Fibroblast of villous mesenchyme (primary cell): Measurements from ENCODE around the gene TM4SF1. TPM values are rescaled to one million over a fixed set of nuclear protein-coding genes. Genes with fewer than 3 reads are reported as not detected.
A peak's percentile ranks its signal among the peaks of the same experiment; 100 is the strongest.

Source experiments
- DNase-seq: peaks from one replicate; pipeline ENCODE4 v3.0.0-alpha.2; 2010; ENCODE audit warnings: low read depth
- H3K4me3 ChIP-seq: 2 replicates; pipeline ENCODE4 v1.5.1; 2011; ENCODE audit warnings: low read depth, mild to moderate bottlenecking, low read length
- total RNA-seq: library from RNA; depleted of rRNA; stranded (reverse); fragments of >200 nt; gene quantifications from 2 replicates; pipeline ENCODE4 v1.2.3, GENCODE V29; 2012
- TF ChIP-seq, protein P1 (sequence below): IDR thresholded peaks from 2 replicates; pipeline ENCODE4 v1.5.1; 2012; ENCODE audit warnings: low read depth, mild to moderate bottlenecking, low read length; ENCODE audit not compliant: insufficient read depth

The TM4SF1 gene
- total RNA-seq, 1 donor = 80.3 TPM

GRCh38 chr3:149417174-149417573, 39.7 kb upstream of the TM4SF1 start:
- TF ChIP-seq, protein P1, sequence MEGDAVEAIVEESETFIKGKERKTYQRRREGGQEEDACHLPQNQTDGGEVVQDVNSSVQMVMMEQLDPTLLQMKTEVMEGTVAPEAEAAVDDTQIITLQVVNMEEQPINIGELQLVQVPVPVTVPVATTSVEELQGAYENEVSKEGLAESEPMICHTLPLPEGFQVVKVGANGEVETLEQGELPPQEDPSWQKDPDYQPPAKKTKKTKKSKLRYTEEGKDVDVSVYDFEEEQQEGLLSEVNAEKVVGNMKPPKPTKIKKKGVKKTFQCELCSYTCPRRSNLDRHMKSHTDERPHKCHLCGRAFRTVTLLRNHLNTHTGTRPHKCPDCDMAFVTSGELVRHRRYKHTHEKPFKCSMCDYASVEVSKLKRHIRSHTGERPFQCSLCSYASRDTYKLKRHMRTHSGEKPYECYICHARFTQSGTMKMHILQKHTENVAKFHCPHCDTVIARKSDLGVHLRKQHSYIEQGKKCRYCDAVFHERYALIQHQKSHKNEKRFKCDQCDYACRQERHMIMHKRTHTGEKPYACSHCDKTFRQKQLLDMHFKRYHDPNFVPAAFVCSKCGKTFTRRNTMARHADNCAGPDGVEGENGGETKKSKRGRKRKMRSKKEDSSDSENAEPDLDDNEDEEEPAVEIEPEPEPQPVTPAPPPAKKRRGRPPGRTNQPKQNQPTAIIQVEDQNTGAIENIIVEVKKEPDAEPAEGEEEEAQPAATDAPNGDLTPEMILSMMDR = no peak
- H3K4me3 ChIP-seq = no peak overlapping the region
- no peak for DNase-seq

- no peak for DNase-seq
- TF ChIP-seq, protein P1 = no peak
Observed at GRCh38 chr3:149415484-149415883, 38.0 kb upstream of the TM4SF1 start.

GRCh38 chr3:149414557-149415231, 37.2 kb upstream of the TM4SF1 start:
- H3K4me3 ChIP-seq = no peak overlapping the region
- TF ChIP-seq, protein P1 = no peak
- DNase-seq = peak; percentile 44

More at GRCh38 chr3:149415484-149415883, 38.0 kb upstream of the TM4SF1 start:
- no peak overlapping the region for H3K4me3 ChIP-seq

- TF ChIP-seq, protein P1 = no peak
- H3K4me3 ChIP-seq = no peak overlapping the region
- no peak for DNase-seq
Observed at GRCh38 chr3:149411583-149411982, 34.1 kb upstream of the TM4SF1 start.

DNA sequence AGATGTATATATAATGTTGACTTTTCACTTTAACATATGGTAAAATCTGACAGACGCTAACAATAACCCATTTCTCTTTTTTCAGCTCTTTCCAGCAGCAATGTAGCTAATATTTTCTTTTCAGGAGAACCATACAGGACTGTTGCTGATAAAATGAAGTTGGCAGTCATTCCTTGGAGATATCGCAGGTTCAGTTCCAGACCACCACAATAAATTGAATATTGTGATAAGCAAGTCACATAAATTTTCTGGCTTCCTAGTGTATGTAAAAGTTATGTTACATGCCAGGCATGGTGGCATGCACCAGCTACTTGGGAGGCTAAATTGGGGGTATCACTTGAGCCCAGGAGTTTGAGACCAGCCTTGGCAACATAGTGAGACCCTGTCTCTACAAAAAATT, 31.9 kb upstream of the TM4SF1 start:
- no peak overlapping the region for H3K4me3 ChIP-seq
- DNase-seq = no peak
- TF ChIP-seq, protein P1 = no peak

DNA sequence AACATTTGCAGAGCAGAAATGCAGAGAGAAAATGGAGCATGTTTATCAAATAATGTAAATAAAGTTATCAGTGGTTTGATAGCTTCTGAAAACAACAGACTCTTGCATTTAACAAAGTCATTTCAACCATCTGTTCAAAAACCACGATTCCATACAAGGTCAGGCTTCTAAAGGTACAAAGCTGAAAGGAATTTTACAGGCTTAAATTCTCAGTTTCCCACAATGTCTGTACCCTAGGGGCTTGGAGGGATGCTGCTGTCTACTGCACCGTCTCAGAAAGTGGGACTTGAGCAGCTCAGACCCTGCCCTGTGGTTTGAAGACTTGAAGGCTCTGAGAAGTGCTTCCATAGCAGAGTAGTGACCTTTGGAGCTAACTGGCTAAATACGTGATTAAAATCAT, 30.4 kb upstream of the TM4SF1 start:
- TF ChIP-seq, protein P1 = no peak
- no peak overlapping the region for H3K4me3 ChIP-seq
- peak; percentile 88 for DNase-seq

DNA sequence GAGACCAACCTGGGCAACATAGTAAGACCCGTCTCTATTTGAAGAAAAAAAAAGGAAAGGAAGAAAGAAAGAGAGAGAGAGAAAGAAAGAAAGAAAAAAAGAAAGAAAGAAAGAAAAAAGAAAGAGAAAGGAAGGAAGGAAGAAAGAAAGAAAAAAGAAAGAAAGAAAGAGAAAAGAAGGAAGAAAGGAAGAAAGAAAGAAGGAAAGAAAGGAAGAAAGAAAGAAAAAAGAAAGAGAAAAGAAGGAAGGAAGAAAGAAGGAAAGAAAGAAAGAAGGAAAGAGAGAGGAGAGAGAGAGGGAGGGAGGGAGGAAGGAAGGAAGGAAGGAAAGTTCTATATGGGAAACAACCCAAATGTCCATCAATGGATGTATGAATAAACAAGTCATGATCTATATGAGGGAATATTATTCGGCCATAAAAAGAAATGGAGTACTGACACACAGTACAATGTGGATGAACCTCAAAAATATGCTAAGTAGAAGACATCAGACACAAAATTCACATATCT, 28.8 kb upstream of the TM4SF1 start:
- no peak for DNase-seq
- TF ChIP-seq, protein P1 = no peak
- no peak overlapping the region for H3K4me3 ChIP-seq
